HG03460 (cell line): ENCODE results near the gene RASL10B.
"Not testable (repeated sequence)": the region's sequence is repeated elsewhere in the genome, so short reads cannot be mapped to it uniquely, and the experiment has no call there.

ENCODE experiments used
- ATAC-seq: cut with Tn5 transposase; IDR thresholded peaks from one replicate; pipeline ENCODE4 v1.9.1; 2021; ENCODE audit not compliant: unreplicated experiment

Gene RASL10B, protein sequence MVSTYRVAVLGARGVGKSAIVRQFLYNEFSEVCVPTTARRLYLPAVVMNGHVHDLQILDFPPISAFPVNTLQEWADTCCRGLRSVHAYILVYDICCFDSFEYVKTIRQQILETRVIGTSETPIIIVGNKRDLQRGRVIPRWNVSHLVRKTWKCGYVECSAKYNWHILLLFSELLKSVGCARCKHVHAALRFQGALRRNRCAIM

DNA sequence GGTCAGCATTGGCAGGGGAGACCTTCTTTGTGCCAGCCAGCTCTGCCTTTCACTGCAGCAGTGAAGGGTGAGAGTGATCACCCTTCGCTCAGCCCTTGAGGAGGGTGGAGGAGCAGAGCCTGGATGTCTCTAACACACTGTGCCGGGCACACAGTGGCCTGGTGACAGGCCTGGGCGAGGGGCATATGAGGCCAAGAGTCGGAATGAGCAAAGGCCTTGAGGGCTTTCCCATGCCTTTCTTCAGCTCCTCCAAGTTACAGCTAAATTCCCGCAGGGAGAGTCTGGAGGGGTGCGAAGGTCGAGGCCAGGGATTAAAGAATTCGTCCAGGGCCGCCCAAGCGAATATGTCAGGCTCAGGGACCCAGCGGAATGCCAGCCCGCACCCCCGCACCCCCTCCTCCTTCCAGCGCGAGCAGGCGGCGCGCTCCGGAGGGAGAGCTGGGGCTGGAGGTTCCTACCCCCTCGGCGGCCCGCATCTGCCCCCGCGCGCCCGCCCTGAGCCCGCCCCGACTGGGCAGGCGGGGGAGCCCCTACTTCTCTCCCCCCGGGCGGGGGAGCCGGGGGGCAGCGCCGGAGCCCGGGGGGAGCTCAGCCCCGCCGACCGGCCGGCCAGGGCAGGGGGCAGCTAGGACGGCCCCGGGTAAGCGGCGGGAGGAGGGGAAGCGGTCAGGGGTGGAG is at the start of gene RASL10B:
TSS of gene RASL10B (plus strand) at position 401 of the 678 bp plus-strand sequence. CDS start 3,546 bp downstream, outside the sequence.
- ATAC-seq = no peak

DNA sequence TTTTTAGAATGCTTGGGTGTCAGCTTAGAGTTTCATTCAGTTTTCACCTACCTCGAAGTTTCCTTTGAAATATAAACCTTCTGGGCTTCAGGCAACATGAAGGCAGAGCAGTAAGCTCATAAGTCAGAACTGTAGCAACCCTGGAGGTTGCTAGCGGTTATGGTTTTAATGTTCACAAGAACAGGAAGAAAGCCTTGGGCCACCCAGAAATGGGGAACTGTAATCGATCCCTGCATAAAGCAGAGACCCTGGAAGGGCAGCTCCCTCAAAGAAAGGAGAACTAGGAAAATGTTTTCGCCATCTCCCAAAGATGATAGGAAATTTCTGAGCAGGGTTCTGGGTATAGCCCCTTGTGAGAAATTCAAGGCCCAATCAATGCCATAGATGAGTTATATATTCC is 47.8 kb upstream of the RASL10B start:
- no peak for ATAC-seq

DNA sequence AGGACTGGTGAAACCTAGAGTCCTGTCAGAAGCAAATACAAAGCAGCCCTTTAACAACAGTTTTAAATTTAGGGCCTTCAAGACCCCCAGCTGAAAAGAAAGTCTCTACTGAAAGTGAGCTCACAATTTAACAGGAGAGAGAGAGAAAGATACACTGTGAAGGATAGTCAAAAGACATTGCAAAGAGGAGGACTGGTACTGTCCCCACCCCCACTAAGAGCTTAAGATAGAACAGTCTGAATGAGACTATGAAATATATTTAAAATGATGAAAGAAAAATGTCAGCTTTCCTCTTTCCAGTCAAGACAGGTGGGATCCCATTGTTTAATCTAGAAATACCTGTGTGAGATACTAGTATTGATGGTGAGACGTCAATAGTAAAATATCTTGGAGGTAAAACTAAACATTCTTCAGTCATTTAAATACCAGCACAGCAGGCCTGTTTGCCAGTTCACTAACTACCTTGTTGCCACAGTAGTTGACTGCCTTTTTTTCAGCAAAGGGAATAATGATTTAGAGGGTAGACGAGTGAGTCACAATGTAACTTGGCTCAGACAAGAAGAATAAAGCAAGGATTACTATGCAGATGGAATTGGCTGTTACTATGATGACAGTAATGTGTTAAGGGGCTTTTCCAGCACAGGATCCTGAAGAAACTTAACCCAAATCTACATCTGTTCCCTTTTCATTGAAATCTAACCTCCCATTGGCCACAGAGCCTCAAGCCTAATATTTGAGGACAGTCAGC is 47.2 kb upstream of the RASL10B start:
- ATAC-seq = no peak

DNA sequence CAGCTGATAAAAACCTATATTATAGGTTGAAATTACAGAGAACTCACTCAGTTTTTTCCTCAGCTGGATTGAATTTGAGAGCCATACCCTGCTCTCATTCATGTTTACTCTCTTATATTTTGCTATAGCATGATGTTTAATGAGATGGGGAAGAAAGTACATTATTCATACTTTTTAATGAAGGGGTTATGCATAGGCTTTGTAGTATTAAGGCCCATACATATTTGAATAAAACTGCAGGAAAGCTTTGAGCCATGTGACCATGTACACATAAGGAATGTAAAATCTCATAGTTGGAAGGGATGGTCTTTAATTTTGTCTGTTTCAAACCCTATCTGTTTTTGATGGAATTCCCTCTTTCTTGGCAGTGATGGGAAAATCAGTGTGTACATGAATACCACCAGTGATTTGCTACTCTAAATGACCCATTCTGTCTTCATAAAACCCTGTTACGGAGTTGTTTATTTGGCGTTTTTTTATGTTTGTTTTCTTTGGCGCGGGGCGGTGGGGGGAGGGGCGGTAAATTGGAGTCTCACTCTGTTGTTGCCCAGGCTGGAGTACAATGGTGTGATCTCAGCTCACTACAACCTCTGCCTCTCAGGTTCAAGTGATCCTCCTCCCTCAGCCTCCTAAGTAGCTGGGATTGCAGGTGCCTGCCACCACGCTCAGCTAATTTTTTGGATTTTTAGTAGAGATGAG is 38.8 kb upstream of the RASL10B start:
- no peak for ATAC-seq

DNA sequence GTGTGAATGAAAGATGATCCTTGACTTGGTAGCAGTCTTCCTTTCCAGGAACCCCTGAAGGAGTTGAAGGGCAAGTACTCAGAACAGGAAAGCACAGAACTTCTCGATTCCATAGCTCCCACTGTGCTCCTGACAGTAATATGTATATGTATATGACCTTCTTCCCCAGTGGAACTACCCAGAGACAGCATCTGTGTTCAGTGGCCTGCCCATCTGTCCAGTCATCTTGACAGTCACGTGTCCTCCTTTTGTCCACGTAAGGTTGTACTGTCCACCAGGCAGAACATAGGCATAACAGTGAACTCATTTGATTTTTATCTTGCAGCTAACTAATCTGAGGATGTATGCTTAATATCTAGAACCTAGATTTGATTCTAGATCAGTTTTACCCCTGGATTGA is 37.8 kb upstream of the RASL10B start:
- no peak for ATAC-seq

DNA sequence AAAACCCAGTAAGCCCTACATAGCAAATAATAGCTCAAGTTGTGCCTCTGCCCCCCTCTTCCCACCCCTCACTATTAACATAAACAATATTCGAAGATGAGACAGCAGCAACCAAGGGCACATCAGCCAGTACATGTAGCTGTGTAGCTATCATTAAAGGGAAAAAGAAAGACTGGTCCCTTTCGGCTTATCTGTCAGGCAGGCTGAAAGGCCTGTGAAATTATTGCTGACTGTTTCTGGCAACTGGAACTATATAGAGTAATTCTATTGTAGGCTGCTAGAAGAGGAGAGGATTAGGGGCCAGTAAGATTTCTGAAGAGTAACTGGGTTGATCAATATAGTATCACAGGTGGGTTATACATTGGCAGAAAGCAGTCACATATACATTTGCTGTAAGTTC is 36.5 kb upstream of the RASL10B start:
- ATAC-seq = no peak

DNA sequence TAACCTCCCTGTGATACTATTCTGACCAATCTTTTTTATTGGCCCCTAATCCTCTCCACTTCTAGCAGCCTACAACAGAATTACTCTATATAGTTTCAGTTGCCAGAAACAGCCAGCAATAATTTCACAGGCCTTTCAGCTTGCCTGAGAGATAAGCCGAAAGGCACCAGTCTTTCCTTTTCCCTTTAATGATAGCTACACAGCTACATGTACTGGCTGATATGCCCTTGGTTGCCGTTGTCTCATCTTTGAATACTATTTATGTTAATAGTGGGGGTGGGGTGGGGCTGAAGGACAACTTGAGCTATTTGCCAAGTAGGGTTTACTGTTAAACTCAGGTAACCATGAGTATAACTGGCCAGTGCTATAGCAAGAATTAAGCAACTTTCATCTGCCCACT is 35.8 kb upstream of the RASL10B start:
- ATAC-seq = no peak

DNA sequence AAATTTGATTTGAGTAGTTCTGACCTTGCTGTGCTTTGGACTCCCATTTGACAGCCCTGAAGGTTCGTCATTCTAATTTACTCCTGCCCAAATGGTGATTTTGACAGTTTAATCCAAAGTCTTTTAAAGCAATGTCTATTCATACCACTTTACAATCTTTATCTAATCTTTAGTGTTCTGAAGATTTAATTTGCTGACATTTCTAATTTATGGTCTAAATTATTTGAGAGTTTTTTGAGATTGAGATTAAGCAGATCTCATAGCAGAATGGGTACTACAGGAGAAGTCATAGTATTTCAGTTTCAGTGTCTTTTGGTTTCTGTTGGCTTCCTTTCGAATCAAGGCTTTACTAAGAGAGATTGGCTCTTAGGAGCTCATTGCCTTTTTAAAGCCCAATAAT is 32.6 kb upstream of the RASL10B start:
- ATAC-seq = no peak

DNA sequence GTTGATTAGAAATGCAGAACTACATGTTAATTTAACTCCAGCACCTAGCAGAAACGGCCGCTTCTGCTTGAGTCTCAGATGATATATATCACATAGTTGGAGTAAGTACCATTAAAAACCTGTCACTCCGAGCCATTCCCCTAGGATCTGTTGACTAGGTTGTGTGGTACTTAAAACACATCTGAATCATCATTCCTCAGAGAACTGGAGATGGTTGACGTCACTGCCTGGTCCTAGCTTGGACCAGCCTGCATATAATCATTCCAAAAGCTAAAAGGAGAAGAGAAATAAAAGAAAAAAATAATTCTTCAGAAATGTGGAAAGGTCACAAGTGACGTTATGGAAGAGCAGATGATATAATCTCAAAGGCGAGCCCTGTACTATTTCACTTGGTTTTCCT is 31.3 kb upstream of the RASL10B start:
- ATAC-seq = no peak

DNA sequence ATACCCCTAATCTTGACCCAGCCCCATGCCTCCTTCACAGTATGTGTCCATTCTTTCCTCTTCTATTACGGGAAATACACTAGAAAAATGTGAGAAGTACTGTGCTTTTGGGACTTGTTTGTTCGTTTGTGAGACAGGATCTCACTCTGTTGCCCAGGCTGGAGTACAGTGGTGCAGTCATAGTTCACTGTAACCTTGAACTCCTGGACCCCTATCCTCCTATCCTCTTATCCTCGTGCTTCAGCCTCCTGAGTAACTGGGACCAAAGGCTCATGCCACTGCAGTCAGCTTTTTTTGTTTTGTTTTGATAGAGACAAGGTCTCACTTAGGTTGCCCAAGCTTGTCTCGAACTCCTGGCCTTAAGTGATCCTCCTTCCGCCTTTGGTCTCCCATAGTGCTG is 29.9 kb upstream of the RASL10B start:
- no peak for ATAC-seq

DNA sequence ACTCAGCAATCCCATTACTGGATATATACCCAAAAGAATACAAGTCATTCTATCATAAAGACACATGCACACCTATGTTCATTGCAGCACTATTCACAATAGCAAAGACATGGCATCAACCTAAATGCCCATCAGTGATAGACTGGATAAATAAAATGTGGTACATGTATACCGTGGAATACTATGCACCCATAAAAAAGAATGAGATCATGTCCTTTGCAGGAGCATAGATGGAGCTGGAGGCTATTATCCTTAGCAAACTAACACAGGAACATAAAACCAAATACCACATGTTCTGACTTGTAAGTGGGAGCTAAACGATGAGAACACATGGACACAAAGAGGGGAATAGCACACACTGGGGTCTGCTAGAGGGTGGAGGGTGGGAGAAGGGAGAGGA is 28.1 kb upstream of the RASL10B start:
- ATAC-seq = not testable (repeated sequence)

DNA sequence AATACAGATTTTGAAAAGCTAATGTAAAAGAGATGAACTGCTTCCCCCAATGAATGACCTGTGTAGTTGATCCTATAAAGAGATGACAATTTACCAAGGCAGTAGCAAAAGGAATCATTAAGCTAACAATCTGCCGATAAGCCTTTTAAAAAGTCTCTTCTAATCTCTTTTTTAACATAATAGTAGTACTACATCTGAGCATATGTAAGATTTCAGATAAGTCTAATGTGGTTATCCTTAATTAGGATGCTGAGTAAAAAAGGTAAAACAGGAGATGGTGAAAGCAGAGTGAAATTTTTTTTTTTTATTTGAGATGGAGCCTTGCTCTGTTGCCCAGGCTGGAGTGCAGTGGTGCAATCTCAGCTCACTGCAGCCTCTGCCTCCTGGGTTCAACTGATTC is 26.2 kb upstream of the RASL10B start:
- no peak for ATAC-seq

DNA sequence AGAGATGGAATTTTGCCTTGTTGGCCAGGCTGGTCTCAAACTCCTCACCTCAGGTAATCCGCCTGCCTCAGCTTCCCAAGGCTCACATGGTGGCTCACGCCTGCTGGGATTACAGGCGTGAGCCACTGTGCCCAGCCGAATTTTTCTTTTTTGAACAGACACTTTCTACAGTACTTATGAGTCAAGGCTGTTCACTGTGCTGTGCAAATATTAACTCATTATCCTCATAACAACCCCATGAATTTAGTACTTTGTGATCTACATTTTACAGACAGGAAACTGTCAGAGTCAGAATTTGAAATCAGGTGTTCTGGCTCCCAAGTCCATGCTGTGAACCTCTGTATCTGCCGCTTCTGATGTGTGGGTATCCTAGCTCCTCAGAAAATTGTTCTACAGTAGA is 25.7 kb upstream of the RASL10B start:
- ATAC-seq = no peak

DNA sequence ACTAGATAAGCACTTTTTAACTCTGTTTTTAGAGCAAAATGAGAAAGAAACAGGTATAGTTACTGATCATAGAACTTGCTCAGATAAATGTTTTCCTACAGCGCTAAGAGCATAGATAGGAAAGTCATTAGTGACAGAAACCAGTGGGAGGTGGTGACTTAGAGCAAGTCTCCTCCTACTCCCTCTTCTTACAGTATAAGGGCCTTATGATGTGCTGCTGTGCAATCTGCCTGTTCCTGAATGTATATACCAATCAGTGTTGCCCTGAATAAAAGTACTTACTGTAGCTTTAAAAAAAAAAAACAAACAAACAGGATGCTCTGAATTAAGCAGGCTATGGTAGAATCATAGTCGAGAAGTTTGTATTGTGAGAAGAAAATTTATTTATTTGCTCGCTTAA is 23.3 kb upstream of the RASL10B start:
- ATAC-seq = no peak

DNA sequence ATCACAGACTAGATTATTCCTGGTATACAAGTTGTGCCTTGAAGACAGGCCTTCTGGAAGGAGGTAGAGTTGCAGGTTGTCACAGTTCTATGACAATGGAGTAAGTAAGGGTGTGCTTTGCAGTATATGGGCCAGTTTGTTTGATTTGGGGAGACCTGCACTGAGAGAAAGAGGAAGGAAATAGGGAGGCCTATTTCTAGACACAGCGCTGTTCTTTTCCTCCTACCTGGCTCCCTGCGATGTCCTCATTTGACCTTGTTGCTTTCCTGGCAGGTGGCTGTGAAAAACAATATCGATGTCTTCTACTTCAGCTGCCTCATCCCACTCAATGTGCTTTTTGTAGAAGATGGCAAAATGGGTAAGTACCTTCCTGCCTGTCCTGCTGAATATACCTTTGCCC is 22.5 kb upstream of the RASL10B start:
- ATAC-seq = no peak

DNA sequence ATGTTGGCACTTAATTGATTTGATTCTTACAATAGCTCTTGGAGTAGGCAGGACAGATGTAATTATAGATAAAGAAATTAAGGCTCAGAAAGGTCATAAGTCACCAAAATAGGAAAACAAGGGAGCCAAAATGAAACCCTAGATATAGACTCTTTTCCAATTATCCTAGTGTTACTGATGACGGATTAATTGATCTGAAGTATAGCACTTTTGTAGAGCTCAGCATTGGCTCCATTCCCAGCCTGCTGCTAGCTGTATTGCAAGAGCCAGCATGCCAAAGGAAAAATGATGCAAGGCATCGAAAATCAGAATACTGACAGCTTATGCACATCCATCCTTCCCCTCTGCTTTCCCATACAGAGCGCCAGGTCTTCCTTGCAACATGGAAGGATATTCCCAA is 21.6 kb upstream of the RASL10B start:
- ATAC-seq = no peak

DNA sequence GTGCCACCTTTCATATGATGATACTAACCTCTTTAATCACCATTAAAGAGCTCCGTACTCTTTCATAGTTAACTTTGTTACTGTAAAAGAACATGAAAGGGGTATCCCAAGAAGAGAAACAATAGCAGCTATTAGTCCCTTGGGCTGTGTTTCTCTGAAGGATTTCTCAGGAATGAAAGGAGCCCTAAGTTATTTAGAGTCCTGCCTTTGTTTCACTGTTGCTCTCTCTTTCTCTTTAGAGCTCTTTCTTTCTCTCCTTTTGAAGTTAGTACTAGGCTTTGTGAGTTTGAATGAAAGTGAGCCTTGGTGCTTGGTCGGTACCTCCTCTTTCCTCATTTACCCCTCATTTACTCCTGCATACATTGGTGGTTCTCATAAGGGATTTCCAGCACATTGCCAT is 20.5 kb upstream of the RASL10B start:
- no peak for ATAC-seq

DNA sequence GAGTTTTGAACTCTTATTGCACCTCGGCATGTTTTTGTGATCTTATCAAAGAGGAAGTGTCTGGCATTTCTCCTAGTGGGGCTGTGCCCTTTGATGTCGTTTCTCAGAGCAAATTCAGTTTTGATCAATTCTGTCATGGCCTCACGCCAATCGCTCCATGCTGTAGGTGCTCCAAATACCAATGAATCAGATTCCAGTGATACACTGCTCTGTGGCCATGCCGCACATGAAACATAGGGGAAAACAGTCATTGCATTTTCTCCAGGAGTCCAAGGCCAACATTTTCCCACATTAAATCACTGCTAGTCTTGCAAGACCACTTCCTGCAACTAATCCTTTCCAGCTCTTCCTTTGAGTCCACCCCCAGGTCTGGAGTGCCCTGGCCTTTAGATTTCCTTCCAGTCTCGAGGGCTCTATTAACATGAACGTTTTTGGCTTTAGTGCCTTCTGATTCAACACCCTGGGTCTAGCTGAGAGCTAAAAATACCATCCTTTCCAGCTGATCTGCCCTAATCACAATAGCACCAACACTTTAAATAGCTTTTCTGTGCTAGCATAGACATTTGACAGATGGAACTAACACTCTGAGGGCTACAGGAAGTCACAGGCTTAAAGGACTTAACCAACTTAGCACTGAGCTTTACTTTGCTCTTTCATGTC is 18.2 kb upstream of the RASL10B start:
- no peak for ATAC-seq

DNA sequence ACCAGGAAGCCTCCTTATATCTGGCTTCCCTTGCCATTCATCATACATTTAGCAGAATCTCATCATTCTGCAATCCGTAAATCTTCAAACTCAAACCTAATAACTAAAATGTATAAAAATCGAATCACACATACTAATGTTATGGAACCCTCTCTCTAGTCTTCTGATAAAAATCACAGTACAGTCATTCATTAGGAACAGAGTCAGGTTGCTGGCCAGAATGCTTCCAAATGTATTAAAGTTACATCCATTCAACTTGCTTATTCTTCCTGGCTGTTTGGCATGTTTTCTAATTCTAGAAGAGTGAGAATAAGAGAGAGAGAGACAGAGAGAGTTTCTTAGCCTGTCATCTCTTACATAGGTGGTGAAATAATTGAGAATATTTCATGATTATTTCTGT is 16.5 kb upstream of the RASL10B start:
- ATAC-seq = no peak

DNA sequence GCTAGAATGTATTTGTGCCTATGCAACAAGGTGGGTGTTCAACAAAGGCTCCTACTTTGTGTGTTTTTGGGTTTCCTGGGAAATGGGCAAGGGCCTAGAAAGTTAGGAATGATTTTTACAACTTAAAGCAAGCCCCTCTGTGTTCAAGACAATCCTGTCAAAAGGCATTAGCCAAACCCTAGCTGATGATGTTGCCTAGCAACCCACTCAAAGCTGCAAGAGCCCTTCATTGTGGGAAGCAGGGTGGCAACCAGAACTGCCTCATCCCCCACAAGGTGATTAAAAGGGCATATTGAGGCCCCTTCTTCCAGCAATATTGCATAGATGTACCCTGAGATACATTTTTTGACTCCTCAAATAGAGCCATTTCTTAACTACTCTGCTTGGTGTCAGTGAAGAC is 16.0 kb upstream of the RASL10B start:
- no peak for ATAC-seq

DNA sequence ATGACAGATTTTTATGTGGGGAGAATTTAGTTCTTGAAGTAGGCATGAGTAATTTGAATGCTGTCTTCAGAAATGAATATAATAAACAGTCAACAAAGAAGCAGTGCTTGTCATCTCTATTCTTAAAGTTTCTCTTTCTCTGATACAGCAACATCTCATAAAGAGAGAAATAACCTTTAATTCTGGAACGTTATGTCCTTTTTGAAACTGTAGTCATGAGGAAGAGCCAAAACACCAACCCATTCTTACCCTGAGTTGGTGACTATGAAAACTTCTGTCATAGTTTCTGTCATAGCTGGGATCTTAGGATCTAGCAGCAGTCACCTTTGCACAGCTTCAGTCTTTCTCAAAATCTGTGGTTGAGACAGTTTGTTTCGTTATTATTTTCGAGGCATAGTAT is 15.3 kb upstream of the RASL10B start:
- no peak for ATAC-seq
